GM12865 (cell line): ENCODE measurements around the gene NUS1.
"Not testable (repeated sequence)": the region's sequence is repeated elsewhere in the genome, so short reads cannot be mapped to it uniquely, and the experiment has no call there.

Experiments used
- DNase-seq: peaks from one replicate; pipeline ENCODE4 v3.0.0; 2010; ENCODE audit warnings: low read depth
- H3K4me3 ChIP-seq: 2 replicates; pipeline ENCODE4 v1.5.1; 2011; ENCODE audit warnings: mild to moderate bottlenecking, low read depth, low read length, control low read depth
- CTCF ChIP-seq: IDR thresholded peaks from 2 replicates; pipeline ENCODE4 v1.5.1; 2011; ENCODE audit warnings: low read length, control low read depth, low read depth, inconsistent platforms; ENCODE audit not compliant: insufficient read depth; ENCODE audit errors: missing control alignments

Gene NUS1

GRCh38 chr6:117681162-117681741 is 6.0 kb downstream of the NUS1 start:
- TF ChIP-seq CTCF: no peak

GRCh38 chr6:117684749-117685148 is 9.5 kb downstream of the NUS1 start:
- DNase-seq: no peak
- H3K4me3 ChIP-seq: no peak overlapping the region
- TF ChIP-seq CTCF: no peak

More at GRCh38 chr6:117681162-117681741, 6.0 kb downstream of the NUS1 start:
- H3K4me3 ChIP-seq: no peak overlapping the region
- DNase-seq: no peak

DNA sequence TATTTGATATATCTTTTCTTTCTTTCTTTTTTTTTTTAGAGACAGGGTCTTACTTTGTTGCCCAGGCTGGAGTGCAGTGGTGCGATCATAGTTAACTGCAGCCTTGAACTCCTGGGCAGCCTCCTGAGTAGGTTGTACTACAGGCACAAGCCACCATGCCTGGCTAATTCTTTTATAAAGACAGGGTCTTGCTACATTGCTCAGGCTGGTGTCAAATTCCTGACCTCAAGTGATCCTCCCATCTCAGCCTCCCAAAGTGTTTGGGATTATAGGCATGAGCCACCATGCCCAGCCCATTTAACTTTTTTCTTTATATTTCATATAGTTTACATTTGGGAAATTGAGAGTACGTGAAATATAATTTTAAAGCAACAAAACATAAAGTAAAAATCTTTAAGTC is 10.1 kb downstream of the NUS1 start:
- DNase-seq: no peak
- TF ChIP-seq CTCF: no peak

GRCh38 chr6:117687021-117687648 is 11.9 kb downstream of the NUS1 start:
- H3K4me3 ChIP-seq: no peak overlapping the region
- no peak for DNase-seq
- TF ChIP-seq CTCF: no peak

More for the DNA sequence above, 10.1 kb downstream of the NUS1 start:
- no peak overlapping the region for H3K4me3 ChIP-seq

GRCh38 chr6:117689584-117689983 is 14.3 kb downstream of the NUS1 start:
- H3K4me3 ChIP-seq, DNase-seq: not testable (repeated sequence)

DNA sequence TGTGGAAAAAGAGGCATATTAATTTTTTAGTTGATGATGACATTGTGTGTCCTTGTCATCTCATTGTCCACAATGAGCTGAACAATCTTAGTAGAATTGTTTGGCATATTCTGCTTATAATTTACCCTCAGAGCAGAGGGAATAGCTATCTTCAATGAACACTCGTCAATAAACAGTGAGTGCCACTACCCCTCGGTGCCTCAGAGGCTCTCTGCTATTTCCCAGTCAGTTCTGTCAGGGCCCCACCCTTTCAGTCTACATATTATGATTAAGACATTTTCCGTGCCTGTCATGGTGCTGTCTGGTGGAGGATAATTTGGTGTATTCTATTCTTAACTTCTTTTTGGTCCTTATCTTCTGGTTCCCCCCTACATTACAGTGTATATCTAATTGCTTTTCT is 31.2 kb downstream of the NUS1 start:
- TF ChIP-seq CTCF: no peak
- H3K4me3 ChIP-seq: no peak overlapping the region
- DNase-seq: no peak

- not testable (repeated sequence) for DNase-seq, H3K4me3 ChIP-seq
Observed at GRCh38 chr6:117706936-117707509, 31.8 kb downstream of the NUS1 start.

DNA sequence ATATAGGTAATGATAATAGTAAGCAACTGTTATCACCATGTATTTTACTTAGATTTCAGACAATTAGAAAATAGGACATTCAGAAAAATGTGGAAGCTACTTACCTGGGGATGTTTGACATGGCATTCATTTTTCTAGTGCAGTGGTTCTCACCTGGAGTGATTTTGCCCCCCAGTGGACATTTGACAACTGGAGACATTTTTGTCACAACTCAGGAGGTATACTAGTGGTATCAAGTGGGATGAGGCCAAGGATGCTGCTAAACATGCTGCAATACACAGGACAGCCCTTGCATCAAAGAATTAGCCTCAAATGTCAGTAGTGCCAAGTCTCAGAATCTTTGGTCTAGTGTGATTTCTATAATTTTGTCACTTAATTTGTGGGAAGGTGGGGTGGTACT is 36.1 kb downstream of the NUS1 start:
- H3K4me3 ChIP-seq: no peak overlapping the region
- TF ChIP-seq CTCF: no peak
- DNase-seq: peak; percentile 26
